Endodermal cell (in vitro differentiated cells): ENCODE results near the gene SLC1A7. TPM values are rescaled to one million over a fixed set of nuclear protein-coding genes. Genes with fewer than 3 reads are reported as not detected.
A peak's percentile ranks its signal among the peaks of the same experiment; 100 is the strongest.

Experiments used
- DNase-seq: peaks from one replicate; pipeline ENCODE4 v3.0.0-alpha.2; 2017
- H3K27ac ChIP-seq: 2 replicates; pipeline ENCODE4 v1.5.1; 2013; ENCODE audit warnings: mild to moderate bottlenecking, low read depth, low read length, moderate library complexity
- H3K27me3 ChIP-seq: 2 replicates; pipeline ENCODE4 v1.6.1; 2013; ENCODE audit warnings: mild to moderate bottlenecking, low read length, moderate library complexity; ENCODE audit not compliant: insufficient read depth, control insufficient read depth, poor library complexity, severe bottlenecking
- H3K36me3 ChIP-seq: 2 replicates; pipeline ENCODE4 v1.7.0; 2013; ENCODE audit warnings: mild to moderate bottlenecking, low read length, moderate library complexity; ENCODE audit not compliant: control insufficient read depth, insufficient read depth
- H3K4me1 ChIP-seq: one replicate; pipeline ENCODE4 v1.7.0; 2013; ENCODE audit warnings: low read length; ENCODE audit not compliant: control insufficient read depth, insufficient read depth
- H3K4me3 ChIP-seq: 2 replicates; pipeline ENCODE4 v1.5.1; 2013; ENCODE audit warnings: mild to moderate bottlenecking, low read length, moderate library complexity
- H3K9ac ChIP-seq: 2 replicates; pipeline ENCODE4 v1.6.1; 2013; ENCODE audit warnings: mild to moderate bottlenecking, low read length, moderate library complexity; ENCODE audit not compliant: poor library complexity, severe bottlenecking; ENCODE audit errors: extremely low read depth
- H3K9me3 ChIP-seq: 2 replicates; pipeline ENCODE4 v1.6.1; 2013; ENCODE audit warnings: mild to moderate bottlenecking, low read length, moderate library complexity; ENCODE audit not compliant: control insufficient read depth
- H3K27ac Mint-ChIP-seq: 2 replicates; pipeline ENCODE4 v1.8.0; 2020; ENCODE audit warnings: mixed read lengths
- H3K27me3 Mint-ChIP-seq: 2 replicates; pipeline ENCODE4 v1.8.0; 2021; ENCODE audit warnings: mild to moderate bottlenecking, mixed read lengths; ENCODE audit not compliant: insufficient read depth
- H3K36me3 Mint-ChIP-seq: 2 replicates; pipeline ENCODE4 v1.8.0; 2020; ENCODE audit warnings: low read depth, mixed read lengths
- H3K4me1 Mint-ChIP-seq: 2 replicates; pipeline ENCODE4 v1.8.0; 2020; ENCODE audit warnings: mixed read lengths
- H3K4me3 Mint-ChIP-seq: 2 replicates; pipeline ENCODE4 v1.8.0; 2020; ENCODE audit warnings: mild to moderate bottlenecking, moderate library complexity, mixed read lengths
- H3K9me3 Mint-ChIP-seq: 2 replicates; pipeline ENCODE4 v1.8.0; 2020; ENCODE audit warnings: mild to moderate bottlenecking, mixed read lengths
- WGBS, 2 experiments: methylation state at CpG; one replicate each; pipeline versions ENCODE4 v1.1.5 to v1.1.7; 2013; ENCODE audit warnings: missing lambda C conversion rate in 2 of 2, mixed read lengths in 1 of 2; ENCODE audit not compliant: insufficient coverage in 1 of 2, insufficient read length in 1 of 2; 5-methylcytosine and 5-hydroxymethylcytosine counted together
- total RNA-seq, 2 donors: library from RNA; stranded (reverse); fragmentation: NEBNext Ultra II Directional in 1 of 2; extraction: Animal tissue kit (Norgen Biotek cat#: 25700) in 1 of 2; gene quantifications; 2 replicates in 1 of 2; 3 replicates in 1 of 2; pipeline ENCODE4 v1.2.1, GENCODE V29; 2021
- TF ChIP-seq, protein P1 (sequence below): fragments of 200-600 bp; sonication (generic); conservative IDR thresholded peaks from 2 replicates; pipeline ENCODE4 v1.5.0; 2021; ENCODE audit warnings: antibody characterized with exemption, mild to moderate bottlenecking

The SLC1A7 gene
- total RNA-seq, 2 donors from 2014 or later, result 1.7 to 2.3 TPM

DNA sequence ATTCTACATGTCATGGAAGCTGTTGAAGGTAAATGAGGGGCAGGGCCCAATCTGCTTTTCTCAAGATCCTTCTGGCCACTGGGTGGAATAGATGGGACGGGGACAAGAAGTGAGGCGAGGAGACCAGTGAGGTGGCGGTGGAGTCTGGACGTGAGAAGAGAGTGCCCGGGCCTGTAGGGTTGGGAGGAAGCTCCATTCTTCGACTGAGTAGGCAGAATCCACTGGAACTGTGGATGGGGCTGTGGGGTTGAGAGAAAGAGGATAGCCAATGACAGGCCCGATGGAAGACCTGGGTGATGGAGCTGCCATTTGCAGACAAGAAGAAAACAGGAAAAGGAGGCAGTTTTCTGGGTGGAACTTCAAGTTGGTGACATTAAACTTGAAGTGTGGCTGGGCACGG lies 10.3 kb downstream of the SLC1A7 start:
- Mint-ChIP-seq H3K27ac (no peak overlapping the region), H3K4me1 (peaks cover 20% of the 10 kb centered on the region), H3K9me3 (peaks cover 4% of the 10 kb centered on the region), H3K27me3 (peaks cover 35% of the 10 kb centered on the region), H3K36me3 (no peaks in the 10 kb centered on the region), H3K4me3 (no peak overlapping the region)
- Histone ChIP-seq H3K36me3 (no peaks in the 10 kb centered on the region), H3K4me3 (no peak overlapping the region), H3K9me3 (peaks cover 2% of the 10 kb centered on the region), H3K27me3 (no peaks in the 10 kb centered on the region), H3K4me1 (no peaks in the 10 kb centered on the region), H3K9ac (no peak overlapping the region), H3K27ac (no peak overlapping the region)
- WGBS, 2 experiments, result 87 to 88% methylated on average over 7 to 8 of the region's 8 CpGs
- TF ChIP-seq, protein P1, sequence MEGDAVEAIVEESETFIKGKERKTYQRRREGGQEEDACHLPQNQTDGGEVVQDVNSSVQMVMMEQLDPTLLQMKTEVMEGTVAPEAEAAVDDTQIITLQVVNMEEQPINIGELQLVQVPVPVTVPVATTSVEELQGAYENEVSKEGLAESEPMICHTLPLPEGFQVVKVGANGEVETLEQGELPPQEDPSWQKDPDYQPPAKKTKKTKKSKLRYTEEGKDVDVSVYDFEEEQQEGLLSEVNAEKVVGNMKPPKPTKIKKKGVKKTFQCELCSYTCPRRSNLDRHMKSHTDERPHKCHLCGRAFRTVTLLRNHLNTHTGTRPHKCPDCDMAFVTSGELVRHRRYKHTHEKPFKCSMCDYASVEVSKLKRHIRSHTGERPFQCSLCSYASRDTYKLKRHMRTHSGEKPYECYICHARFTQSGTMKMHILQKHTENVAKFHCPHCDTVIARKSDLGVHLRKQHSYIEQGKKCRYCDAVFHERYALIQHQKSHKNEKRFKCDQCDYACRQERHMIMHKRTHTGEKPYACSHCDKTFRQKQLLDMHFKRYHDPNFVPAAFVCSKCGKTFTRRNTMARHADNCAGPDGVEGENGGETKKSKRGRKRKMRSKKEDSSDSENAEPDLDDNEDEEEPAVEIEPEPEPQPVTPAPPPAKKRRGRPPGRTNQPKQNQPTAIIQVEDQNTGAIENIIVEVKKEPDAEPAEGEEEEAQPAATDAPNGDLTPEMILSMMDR, result no peak
- peak; percentile 26 for DNase-seq

DNA sequence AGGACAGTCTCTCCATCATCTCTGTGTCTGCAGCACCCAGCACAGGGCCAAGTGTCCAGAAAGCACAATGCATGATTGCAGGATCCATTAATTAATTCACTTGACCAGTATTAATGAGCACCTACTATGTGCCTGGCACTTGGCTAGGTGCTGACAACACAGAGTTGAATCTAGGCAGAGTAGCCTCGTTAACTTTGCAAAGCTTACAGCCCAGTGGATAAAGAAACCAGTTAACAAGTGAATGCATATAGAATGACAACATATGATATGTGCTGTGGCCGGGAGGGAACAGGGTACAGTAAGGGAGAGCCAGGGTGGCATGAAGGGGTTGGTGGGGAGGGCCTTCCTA lies 10.9 kb downstream of the SLC1A7 start:
- H3K36me3 Mint-ChIP-seq, result no peaks in the 10 kb centered on the region
- 83 to 90% methylated on average over 2 of the region's 2 CpGs for WGBS, 2 experiments
- H3K4me3 ChIP-seq, result no peak overlapping the region
- DNase-seq, result peak; percentile 12
- no peak overlapping the region for H3K9ac ChIP-seq
- TF ChIP-seq, protein P1, result no peak
- no peaks in the 10 kb centered on the region for H3K9me3 ChIP-seq
- no peaks in the 10 kb centered on the region for H3K4me1 ChIP-seq
- no peaks in the 10 kb centered on the region for H3K27me3 ChIP-seq
- no peak overlapping the region for H3K4me3 Mint-ChIP-seq
- H3K27ac ChIP-seq, result no peak overlapping the region
- no peaks in the 10 kb centered on the region for H3K36me3 ChIP-seq
- H3K27me3 Mint-ChIP-seq, result peaks cover 37% of the 10 kb centered on the region
- H3K27ac Mint-ChIP-seq, result no peak overlapping the region
- peaks cover under 1% of the 10 kb centered on the region for H3K9me3 Mint-ChIP-seq
- H3K4me1 Mint-ChIP-seq, result peaks cover 20% of the 10 kb centered on the region

DNA sequence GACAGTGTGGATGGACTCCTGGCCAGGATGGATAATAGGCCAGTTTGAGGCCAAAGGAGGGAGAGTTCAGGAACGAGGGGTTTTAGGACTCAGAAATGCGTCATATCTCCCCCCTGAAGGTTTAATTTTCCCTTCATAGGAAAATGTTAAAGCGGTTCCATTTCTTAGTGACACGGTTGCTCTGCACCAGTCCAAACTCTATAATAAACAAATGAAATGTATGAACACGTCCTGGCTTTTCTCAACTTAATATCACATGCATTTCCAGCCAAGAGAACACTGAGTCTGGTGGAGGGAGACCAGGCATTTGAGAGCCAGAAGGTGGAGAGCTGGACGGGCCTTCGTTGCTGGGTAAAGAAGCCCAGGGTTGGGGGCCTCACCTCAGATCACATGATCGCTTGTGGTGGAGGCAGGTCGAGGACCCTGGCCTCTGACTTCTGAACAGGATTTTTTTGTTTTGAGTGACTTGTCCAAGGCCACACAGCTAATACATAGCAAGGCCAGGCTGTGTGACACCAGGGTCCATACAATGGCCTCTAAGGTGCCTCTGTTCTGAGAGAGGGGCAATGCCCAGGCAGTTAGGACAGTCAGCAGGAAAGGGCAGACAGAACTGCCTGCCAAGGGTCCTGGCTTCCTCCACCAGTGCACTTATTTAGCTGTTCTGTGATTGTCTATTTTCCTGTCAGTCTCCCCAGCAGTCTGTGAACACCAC lies 11.4 kb downstream of the SLC1A7 start:
- peak; percentile 24 for DNase-seq
- TF ChIP-seq, protein P1, result no peak
- Mint-ChIP-seq H3K27me3 (peaks cover 37% of the 10 kb centered on the region), H3K4me1 (peaks cover 20% of the 10 kb centered on the region), H3K4me3 (no peak overlapping the region), H3K9me3 (no peaks in the 10 kb centered on the region), H3K36me3 (no peaks in the 10 kb centered on the region), H3K27ac (no peak overlapping the region)
- H3K9ac ChIP-seq, result no peak overlapping the region
- no peaks in the 10 kb centered on the region for H3K36me3 ChIP-seq
- H3K4me3 ChIP-seq, result no peak overlapping the region
- H3K4me1 ChIP-seq, result no peaks in the 10 kb centered on the region
- H3K27ac ChIP-seq, result no peak overlapping the region
- H3K9me3 ChIP-seq, result no peaks in the 10 kb centered on the region
- WGBS, 2 experiments, result 91 to 97% methylated on average over 6 to 9 of the region's 9 CpGs
- H3K27me3 ChIP-seq, result no peaks in the 10 kb centered on the region
